HL-60 (cell line): ENCODE data around the gene PARD3.

Source experiments
- CTCF ChIP-seq: IDR thresholded peaks from one replicate; pipeline ENCODE4 v1.5.1; 2011; ENCODE audit warnings: low read length, control low read depth, inconsistent platforms; ENCODE audit not compliant: insufficient read depth
- POLR2AphosphoS5 ChIP-seq: IDR thresholded peaks from 2 replicates; pipeline ENCODE4 v1.6.1; 2012; ENCODE audit warnings: low read depth
- SPI1 ChIP-seq: IDR thresholded peaks from 2 replicates; pipeline ENCODE4 v1.6.1; 2012; ENCODE audit warnings: low read depth, mild to moderate bottlenecking, borderline replicate concordance

- TF ChIP-seq CTCF (no peak), POLR2AphosphoS5 (no peak), SPI1 (no peak)
Measured at GRCh38 chr10:34475274-34475646, 339.8 kb downstream of the PARD3 start.
